Suprapubic skin (tissue), 4 donors: ENCODE data around the gene CRTC3. TPM values are rescaled to one million over a fixed set of nuclear protein-coding genes. Genes with fewer than 3 reads are reported as not detected.
A peak's percentile ranks its signal among the peaks of the same experiment; 100 is the strongest.

Source experiments
- DNase-seq, 2 donors: peaks; one replicate each; pipeline ENCODE4 v3.0.0-alpha.2; 2019; ENCODE audit warnings: low spot score in 2 of 2
- H3K27ac ChIP-seq: fragments of 200-600 bp; sonication (generic); one replicate; pipeline ENCODE4 v1.5.1; 2019
- H3K27me3 ChIP-seq: fragments of 200-600 bp; sonication (generic); one replicate; pipeline ENCODE4 v1.5.1; 2019
- H3K36me3 ChIP-seq: fragments of 200-600 bp; sonication (generic); one replicate; pipeline ENCODE4 v1.5.1; 2019
- H3K4me1 ChIP-seq: fragments of 200-600 bp; sonication (generic); one replicate; pipeline ENCODE4 v1.5.1; 2019
- H3K4me3 ChIP-seq: fragments of 200-600 bp; sonication (generic); one replicate; pipeline ENCODE4 v1.5.1; 2019; ENCODE audit warnings: mild to moderate bottlenecking
- H3K9me3 ChIP-seq: fragments of 200-600 bp; sonication (generic); one replicate; pipeline ENCODE4 v1.5.1; 2019
- CTCF ChIP-seq, 2 donors: fragments of 200-600 bp in 1 of 2; fragments of 450-650 bp in 1 of 2; sonication (generic) in 1 of 2; IDR thresholded peaks; one replicate each; pipeline ENCODE4 v1.5.1; 2016 to 2019; ENCODE audit warnings: antibody characterized with exemption in 2 of 2, mild to moderate bottlenecking in 1 of 2, moderate library complexity in 1 of 2
- EP300 ChIP-seq: sonication (generic); formaldehyde crosslinking; IDR thresholded peaks from one replicate; pipeline ENCODE4 v1.6.1; 2017; ENCODE audit warnings: antibody characterized with exemption
- POLR2A ChIP-seq, 2 donors: fragments of 450-650 bp; IDR thresholded peaks; one replicate each; pipeline ENCODE4 v1.6.1; 2017; ENCODE audit warnings: antibody characterized with exemption in 2 of 2, mild to moderate bottlenecking in 2 of 2, moderate library complexity in 2 of 2
- POLR2AphosphoS5 ChIP-seq, 3 donors: sonication (generic); formaldehyde crosslinking; IDR thresholded peaks; one replicate each; pipeline ENCODE4 v1.6.1; 2017; ENCODE audit warnings: antibody characterized with exemption in 3 of 3
- WGBS: methylation state at CpG from one replicate; pipeline ENCODE4 v1.1.5; 2018; 5-methylcytosine and 5-hydroxymethylcytosine counted together
- total RNA-seq, 4 donors: library from RNA; depleted of rRNA; stranded (reverse); fragments of >200 nt; gene quantifications; one replicate each; pipeline ENCODE4 v1.1.0, GENCODE V29; 2016

CRTC3 gene
- total RNA-seq, 4 donors from 2014 or later = 23.6 to 50.4 (median 33.4) TPM

- TF ChIP-seq EP300 (no peak), POLR2AphosphoS5 (IDR thresholded peaks at IDR 0.05) (peak in 2 of 3 donors; percentile 52)
- no peak overlapping the region for H3K4me3 ChIP-seq
- H3K36me3 ChIP-seq = no peaks in the 10 kb centered on the region
- H3K4me1 ChIP-seq = peaks cover 16% of the 10 kb centered on the region
- 47% methylated on average over 3 of the region's 3 CpGs for WGBS
- H3K27ac ChIP-seq = peak overlapping the region; percentile 69
- no peaks in the 10 kb centered on the region for H3K9me3 ChIP-seq
- H3K27me3 ChIP-seq = no peaks in the 10 kb centered on the region
- DNase-seq = peak in 1 of 2 donors; percentile 81
Observed at GRCh38 chr15:90679959-90680358, 150.2 kb downstream of the CRTC3 start.

- Histone ChIP-seq H3K4me1 (peaks cover 16% of the 10 kb centered on the region), H3K4me3 (no peak overlapping the region), H3K27me3 (no peaks in the 10 kb centered on the region), H3K9me3 (no peaks in the 10 kb centered on the region), H3K27ac (peak overlapping the region; percentile 69), H3K36me3 (no peaks in the 10 kb centered on the region)
- no peak for DNase-seq
- TF ChIP-seq EP300 = no peak
- no peak for TF ChIP-seq POLR2A (IDR thresholded peaks at IDR 0.05)
- no peak for TF ChIP-seq POLR2AphosphoS5 (IDR thresholded peaks at IDR 0.05)
- no peak for TF ChIP-seq CTCF (IDR thresholded peaks at IDR 0.05)
- WGBS = 46% methylated on average over 6 of the region's 6 CpGs
Observed at GRCh38 chr15:90680371-90680935, 150.7 kb downstream of the CRTC3 start.

- Histone ChIP-seq H3K27me3 (no peaks in the 10 kb centered on the region), H3K27ac (peak overlapping the region; percentile 65), H3K4me1 (peaks cover 16% of the 10 kb centered on the region), H3K36me3 (no peaks in the 10 kb centered on the region), H3K9me3 (no peaks in the 10 kb centered on the region), H3K4me3 (no peak overlapping the region)
- no peak for TF ChIP-seq CTCF (IDR thresholded peaks at IDR 0.05)
- no peak for TF ChIP-seq POLR2A (IDR thresholded peaks at IDR 0.05)
- no peak for TF ChIP-seq POLR2AphosphoS5 (IDR thresholded peaks at IDR 0.05)
- TF ChIP-seq EP300 = no peak
- WGBS = 73% methylated on average over 1 of the region's 1 CpG
- no peak for DNase-seq
Observed at GRCh38 chr15:90681056-90681455, 151.3 kb downstream of the CRTC3 start.

GRCh38 chr15:90681480-90681879 lies 151.8 kb downstream of the CRTC3 start:
- Histone ChIP-seq H3K27ac (peak overlapping the region; percentile 65), H3K4me1 (peaks cover 16% of the 10 kb centered on the region), H3K4me3 (no peak overlapping the region), H3K9me3 (no peaks in the 10 kb centered on the region), H3K36me3 (no peaks in the 10 kb centered on the region), H3K27me3 (no peaks in the 10 kb centered on the region)
- DNase-seq = no peak
- TF ChIP-seq CTCF (IDR thresholded peaks at IDR 0.05) (no peak), POLR2A (IDR thresholded peaks at IDR 0.05) (no peak), POLR2AphosphoS5 (IDR thresholded peaks at IDR 0.05) (no peak), EP300 (no peak)
- 86% methylated on average over 9 of the region's 9 CpGs for WGBS

- H3K27me3 ChIP-seq = no peaks in the 10 kb centered on the region
- WGBS = 83% methylated on average over 10 of the region's 10 CpGs
- H3K4me3 ChIP-seq = no peak overlapping the region
- peaks cover 16% of the 10 kb centered on the region for H3K4me1 ChIP-seq
- H3K9me3 ChIP-seq = no peaks in the 10 kb centered on the region
- DNase-seq = no peak
- H3K36me3 ChIP-seq = no peaks in the 10 kb centered on the region
- H3K27ac ChIP-seq = no peak overlapping the region
- TF ChIP-seq POLR2A (IDR thresholded peaks at IDR 0.05) = no peak
- no peak for TF ChIP-seq CTCF (IDR thresholded peaks at IDR 0.05)
- TF ChIP-seq EP300 = no peak
- TF ChIP-seq POLR2AphosphoS5 (IDR thresholded peaks at IDR 0.05) = no peak
Observed at GRCh38 chr15:90683371-90683770, 153.6 kb downstream of the CRTC3 start.

- H3K4me3 ChIP-seq = no peak overlapping the region
- H3K4me1 ChIP-seq = peaks cover 16% of the 10 kb centered on the region
- H3K27ac ChIP-seq = no peak overlapping the region
- H3K9me3 ChIP-seq = no peaks in the 10 kb centered on the region
- no peak for TF ChIP-seq CTCF (IDR thresholded peaks at IDR 0.05)
- TF ChIP-seq POLR2A (IDR thresholded peaks at IDR 0.05) = no peak
- no peak for TF ChIP-seq POLR2AphosphoS5 (IDR thresholded peaks at IDR 0.05)
- no peak for TF ChIP-seq EP300
- H3K27me3 ChIP-seq = no peaks in the 10 kb centered on the region
- 89% methylated on average over 4 of the region's 4 CpGs for WGBS
- DNase-seq = no peak
- no peaks in the 10 kb centered on the region for H3K36me3 ChIP-seq
Observed at GRCh38 chr15:90683876-90684275, 154.2 kb downstream of the CRTC3 start.
